ENCODE results near the gene MPP3. TPM values are rescaled to one million over a fixed set of nuclear protein-coding genes. Genes with fewer than 3 reads are reported as not detected.

MPP3 gene
- total RNA-seq, 6 experiments from 2014 or later: 1.3 to 2.5 (median 1.8) TPM

DNA sequence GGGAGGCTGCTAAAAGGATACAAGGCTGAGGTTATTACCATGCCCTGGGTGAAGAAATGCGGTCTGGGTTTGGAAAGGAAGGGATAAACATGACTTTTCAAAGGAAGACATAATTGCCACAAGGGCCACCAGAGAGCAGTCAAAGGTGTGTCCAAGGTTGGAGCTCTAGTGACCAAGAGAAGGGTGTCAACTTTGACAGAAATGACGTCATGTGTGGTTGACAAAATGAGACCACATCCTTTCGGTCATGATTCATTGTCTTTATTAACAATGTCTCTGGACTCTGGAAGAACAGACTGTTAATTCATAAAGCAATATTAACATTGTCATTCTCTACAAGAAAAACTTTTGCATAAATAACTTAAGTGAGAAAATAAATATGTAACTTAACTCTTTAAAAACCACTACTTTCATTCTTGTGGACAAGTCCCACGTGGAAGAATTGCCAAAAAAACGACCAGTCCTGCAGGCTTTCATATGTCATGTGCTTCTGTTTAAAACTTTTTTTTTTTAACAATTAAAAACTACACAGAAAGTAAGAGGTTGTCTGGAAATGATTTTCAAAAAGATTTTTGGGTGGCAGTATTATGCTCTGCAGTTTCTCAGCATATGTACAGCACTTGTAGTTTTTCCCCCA, 79.3 kb downstream of the MPP3 start:
- Histone ChIP-seq H3K27me3 (peaks cover 0 to 9% of the 10 kb centered on the region in 2 donors), H3K4me3 (no peak overlapping the region), H3K27ac (no peak overlapping the region), H3K4me1 (peaks cover 0 to 6% (median 0%) of the 10 kb centered on the region in 4 donors), H3K36me3 (no peaks in the 10 kb centered on the region), H3K9me3 (no peaks in the 10 kb centered on the region)
- intact Hi-C loops (cut with DNase I): loop anchor here in 1 of 2 donors (10.0 kb wide), 1 partner anchor 179 kb away; no protein-coding TSS in a partner anchor
- DNase-seq: no peak
- ATAC-seq: no peak
- TF ChIP-seq, protein P1, sequence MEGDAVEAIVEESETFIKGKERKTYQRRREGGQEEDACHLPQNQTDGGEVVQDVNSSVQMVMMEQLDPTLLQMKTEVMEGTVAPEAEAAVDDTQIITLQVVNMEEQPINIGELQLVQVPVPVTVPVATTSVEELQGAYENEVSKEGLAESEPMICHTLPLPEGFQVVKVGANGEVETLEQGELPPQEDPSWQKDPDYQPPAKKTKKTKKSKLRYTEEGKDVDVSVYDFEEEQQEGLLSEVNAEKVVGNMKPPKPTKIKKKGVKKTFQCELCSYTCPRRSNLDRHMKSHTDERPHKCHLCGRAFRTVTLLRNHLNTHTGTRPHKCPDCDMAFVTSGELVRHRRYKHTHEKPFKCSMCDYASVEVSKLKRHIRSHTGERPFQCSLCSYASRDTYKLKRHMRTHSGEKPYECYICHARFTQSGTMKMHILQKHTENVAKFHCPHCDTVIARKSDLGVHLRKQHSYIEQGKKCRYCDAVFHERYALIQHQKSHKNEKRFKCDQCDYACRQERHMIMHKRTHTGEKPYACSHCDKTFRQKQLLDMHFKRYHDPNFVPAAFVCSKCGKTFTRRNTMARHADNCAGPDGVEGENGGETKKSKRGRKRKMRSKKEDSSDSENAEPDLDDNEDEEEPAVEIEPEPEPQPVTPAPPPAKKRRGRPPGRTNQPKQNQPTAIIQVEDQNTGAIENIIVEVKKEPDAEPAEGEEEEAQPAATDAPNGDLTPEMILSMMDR (IDR thresholded peaks at IDR 0.05): no peak
- no peak for TF ChIP-seq POLR2A (IDR thresholded peaks at IDR 0.05)
- WGBS (ENCODE audit: insufficient coverage, low coverage, low lambda C conversion rate, missing lambda C conversion rate): 72% methylated on average over 5 of the region's 5 CpGs

Other genes starting within 250 kb of the MPP3 start
- gene MEOX1, start 171.2 kb downstream of the MPP3 start, total RNA-seq: under 1 TPM in 1 of 6 experiments, not detected in 5; 0.11 TPM
- gene SOST, start 74.4 kb downstream of the MPP3 start, total RNA-seq: not detected
- 10 to 100 TPM; 75.1 to 97.2 (median 87.7) TPM for gene DUSP3, start 54.2 kb downstream of the MPP3 start, total RNA-seq
- gene CFAP97D1, start 52.7 kb downstream of the MPP3 start, total RNA-seq: not detected
- gene CD300LG, start 14.0 kb upstream of the MPP3 start, total RNA-seq: under 1 TPM in 5 of 6 experiments, not detected in 1; 0.12 to 0.73 (median 0.55) TPM
- 1 to 10 TPM in 1 of 6 experiments, under 1 TPM in 2, not detected in 3; 0.13 to 1.2 (median 0.18) TPM for gene MPP2, start 74.4 kb upstream of the MPP3 start, total RNA-seq
- gene PPY, start 109.3 kb upstream of the MPP3 start, total RNA-seq: not detected
- gene PYY, start 120.8 kb upstream of the MPP3 start, total RNA-seq: not detected
- 10 to 100 TPM; 12.1 to 56.2 (median 45.6) TPM for gene NAGS, start 171.5 kb upstream of the MPP3 start, total RNA-seq
- gene TMEM101, start 181.8 kb upstream of the MPP3 start, total RNA-seq: 10 to 100 TPM in 4 of 6 experiments, 1 to 10 TPM in 2; 6.7 to 23.6 (median 10.9) TPM
- 10 to 100 TPM; 24.2 to 30.6 (median 29.4) TPM for gene LSM12, start 233.5 kb upstream of the MPP3 start, total RNA-seq
- gene G6PC3, start 237.6 kb upstream of the MPP3 start, total RNA-seq: 10 to 100 TPM in 2 of 6 experiments, 1 to 10 TPM in 4; 5.9 to 24.2 (median 9.9) TPM

All from right lobe of liver (tissue), 6 donors.